NCI-H226 (cell line): ENCODE measurements around the gene NANOS3.
"Not testable (repeated sequence)": the region's sequence is repeated elsewhere in the genome, so short reads cannot be mapped to it uniquely, and the experiment has no call there.

Source experiments
- DNase-seq: peaks from one replicate; pipeline ENCODE4 v3.0.0-alpha.2; 2015

Gene NANOS3

GRCh38 chr19:13843104-13843921 is 33.6 kb upstream of the NANOS3 start:
- peak; percentile 84 for DNase-seq

- DNase-seq: no peak
Observed at GRCh38 chr19:13844130-13844631, 32.8 kb upstream of the NANOS3 start.

- peak; percentile 72 for DNase-seq
Observed at GRCh38 chr19:13846557-13847406, 30.2 kb upstream of the NANOS3 start.

- DNase-seq: peak; percentile 89
Observed at GRCh38 chr19:13847407-13848339, 29.3 kb upstream of the NANOS3 start.

GRCh38 chr19:13848340-13848677 is 28.6 kb upstream of the NANOS3 start:
- no peak for DNase-seq

GRCh38 chr19:13848798-13849676 is 27.9 kb upstream of the NANOS3 start:
- no peak for DNase-seq

- DNase-seq: peak; percentile 63
Observed at GRCh38 chr19:13849991-13850909, 26.7 kb upstream of the NANOS3 start.

- DNase-seq: peak; percentile 92
Observed at GRCh38 chr19:13850910-13851733, 25.8 kb upstream of the NANOS3 start.

- DNase-seq: not testable (repeated sequence)
Observed at GRCh38 chr19:13851734-13852114, 25.2 kb upstream of the NANOS3 start.

GRCh38 chr19:13852171-13852707 is 24.7 kb upstream of the NANOS3 start:
- peak; percentile 79 for DNase-seq

GRCh38 chr19:13856497-13856896 is 20.4 kb upstream of the NANOS3 start:
- no peak for DNase-seq

- peak; percentile 53 for DNase-seq
Observed at GRCh38 chr19:13859361-13859880, 17.5 kb upstream of the NANOS3 start.

GRCh38 chr19:13860679-13861391 is 16.1 kb upstream of the NANOS3 start:
- DNase-seq: no peak

- DNase-seq: no peak
Observed at GRCh38 chr19:13861392-13861713, 15.6 kb upstream of the NANOS3 start.

GRCh38 chr19:13861714-13862531 is 15.0 kb upstream of the NANOS3 start:
- DNase-seq: peak; percentile 93

GRCh38 chr19:13864046-13864666 is 12.8 kb upstream of the NANOS3 start:
- DNase-seq: no peak
